Measurements from ENCODE around the gene HECTD4.
A peak's percentile ranks its signal among the peaks of the same experiment; 100 is the strongest.
"Not testable (repeated sequence)": the region's sequence is repeated elsewhere in the genome, so short reads cannot be mapped to it uniquely, and the experiment has no call there.

Gene HECTD4, protein sequence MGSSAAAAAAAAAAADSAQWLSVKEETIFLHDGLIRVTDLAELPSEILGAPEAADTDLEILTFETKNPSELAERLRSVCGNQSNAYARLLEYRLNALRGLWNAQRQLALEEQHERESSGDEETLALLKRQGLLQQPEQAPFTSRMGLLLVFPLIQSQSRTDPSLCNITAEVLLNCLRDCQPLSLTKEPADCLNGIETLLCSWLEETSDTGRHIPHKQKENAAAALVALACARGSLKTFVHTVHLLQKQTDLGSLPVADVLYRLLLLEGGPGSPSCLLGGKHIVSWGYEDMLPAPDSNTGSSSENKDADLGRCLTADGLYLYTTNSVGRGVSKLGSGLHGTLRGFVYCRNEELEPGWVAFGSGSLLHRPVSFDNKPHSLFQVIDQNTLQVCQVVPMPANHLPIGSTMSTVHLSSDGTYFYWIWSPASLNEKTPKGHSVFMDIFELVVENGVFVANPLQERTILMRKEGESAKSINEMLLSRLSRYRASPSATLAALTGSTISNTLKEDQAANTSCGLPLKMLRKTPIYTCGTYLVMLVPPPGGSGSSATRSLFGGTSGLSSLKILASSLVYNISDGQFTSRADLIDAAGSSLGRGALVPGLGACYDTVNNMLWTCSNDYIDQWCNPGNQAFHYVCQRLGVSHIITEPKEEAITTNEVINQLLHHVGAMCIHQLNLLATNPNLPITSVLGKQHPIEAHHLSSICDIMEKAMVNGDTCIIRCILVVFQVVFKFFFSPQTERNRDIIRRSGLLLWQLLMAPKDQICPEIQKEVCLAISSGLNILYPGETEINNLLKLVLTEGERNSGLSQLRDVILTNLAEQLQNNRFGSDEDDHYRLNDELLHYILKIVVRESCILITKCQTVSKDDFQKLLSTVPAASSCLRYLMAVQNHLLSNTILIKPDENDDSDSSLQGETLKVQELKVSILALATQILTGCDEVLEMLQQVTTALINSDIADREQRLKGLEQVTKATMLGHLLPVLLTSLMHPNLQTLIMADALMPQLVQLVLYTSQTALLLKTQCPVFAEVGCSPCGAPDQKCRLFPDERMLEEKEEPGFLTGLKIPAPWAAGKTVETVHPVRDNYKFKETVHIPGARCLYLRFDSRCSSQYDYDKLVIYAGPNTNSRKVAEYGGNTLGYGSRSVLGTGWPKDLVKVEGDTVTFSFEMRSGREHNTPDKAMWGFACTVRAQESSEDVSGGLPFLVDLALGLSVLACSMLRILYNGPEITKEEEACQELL (N-terminal part only)

DNA sequence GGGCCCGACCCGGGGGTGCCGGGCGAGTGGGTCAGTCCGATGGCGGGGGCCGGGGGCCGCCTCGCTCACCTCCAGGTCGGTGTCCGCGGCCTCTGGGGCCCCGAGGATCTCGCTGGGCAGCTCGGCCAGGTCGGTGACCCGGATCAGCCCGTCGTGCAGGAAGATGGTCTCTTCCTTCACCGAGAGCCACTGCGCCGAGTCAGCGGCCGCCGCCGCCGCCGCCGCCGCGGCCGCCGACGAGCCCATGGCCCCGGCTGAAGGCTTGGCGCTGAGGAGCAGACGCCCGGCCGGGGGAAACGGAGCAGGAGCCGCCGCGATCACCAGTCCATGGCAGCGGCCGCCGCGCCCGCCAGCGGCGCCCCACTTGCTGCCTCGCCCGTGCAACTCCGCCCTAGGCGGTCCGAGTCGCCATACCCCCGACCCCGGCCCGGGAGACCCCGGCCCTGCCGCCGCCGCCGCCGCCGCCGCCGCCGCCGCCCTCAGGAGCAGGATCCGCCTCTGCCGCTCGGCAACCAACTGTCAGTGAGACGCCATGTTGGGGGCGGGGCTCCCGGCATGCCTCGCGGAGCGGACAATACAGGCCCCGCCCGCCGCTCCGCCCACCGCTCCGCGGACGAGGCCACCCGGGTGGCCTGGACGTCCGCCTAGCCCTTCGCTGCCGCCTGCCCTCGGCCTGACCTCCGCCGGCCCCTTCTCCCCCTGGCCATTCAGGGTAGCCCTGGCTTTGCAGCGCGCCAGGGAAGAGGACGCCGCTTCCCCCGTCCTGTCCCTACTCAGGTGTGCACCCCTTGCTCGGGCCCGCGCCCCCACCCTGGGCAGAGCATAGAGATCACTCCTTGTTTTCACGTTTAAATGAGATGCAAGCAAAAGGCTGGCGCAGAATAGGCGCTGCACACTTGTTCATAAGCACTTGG is at the start of gene HECTD4:
TSS of gene HECTD4 (minus strand) at position 549 of the 914 bp plus-strand sequence. CDS start at position 246, 303 bp downstream.
- peak; percentile 76 to 91 (median 78) for DNase-seq (ENCODE audit: low read depth in 3 of 3, low spot score in 1 of 3)

GRCh38 chr12:112431965-112432364 is 49.7 kb upstream of the HECTD4 start:
- no peak for DNase-seq (ENCODE audit: low read depth in 3 of 3, low spot score in 1 of 3)

DNA sequence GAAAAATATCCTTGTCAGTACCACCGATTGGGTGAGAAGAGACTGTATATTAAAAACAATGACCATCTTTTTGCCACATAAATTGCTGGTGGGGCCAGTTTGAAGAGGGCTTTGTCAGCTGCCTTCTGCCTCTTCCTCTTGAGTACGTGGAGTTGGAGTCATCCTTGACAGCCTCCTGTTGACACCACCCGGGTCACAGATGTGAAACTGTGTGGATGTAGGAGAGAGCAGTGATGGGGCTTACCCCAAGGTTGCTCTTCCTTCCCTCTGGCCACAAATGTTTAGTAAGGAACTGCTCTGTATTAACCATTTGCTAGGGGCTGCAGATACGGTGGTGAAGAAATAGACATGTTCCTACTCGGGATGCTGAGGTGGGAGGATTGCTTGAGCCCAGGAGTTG is 48.7 kb upstream of the HECTD4 start:
- DNase-seq (ENCODE audit: low read depth in 3 of 3, low spot score in 1 of 3): no peak

DNA sequence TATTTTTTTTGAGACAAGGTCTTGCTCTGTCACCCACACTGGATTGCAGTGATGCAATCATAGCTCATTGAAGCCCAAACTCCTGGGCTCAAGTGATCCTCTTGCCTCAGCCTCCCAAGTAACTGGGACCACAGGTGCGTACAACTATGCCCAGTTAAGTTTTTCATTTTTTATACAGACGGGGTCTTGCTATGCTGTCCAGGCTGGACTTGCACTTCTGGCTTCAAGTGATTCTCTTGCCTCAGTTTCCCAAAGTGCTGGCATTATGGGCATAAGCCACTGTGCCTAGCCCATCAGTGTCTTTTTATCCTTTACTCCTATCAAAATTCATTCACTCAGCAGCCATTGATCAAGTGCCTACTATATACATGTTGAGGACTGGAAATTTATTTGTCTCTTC is 45.5 kb upstream of the HECTD4 start:
- no peak for DNase-seq (ENCODE audit: low read depth in 3 of 3, low spot score in 1 of 3)

DNA sequence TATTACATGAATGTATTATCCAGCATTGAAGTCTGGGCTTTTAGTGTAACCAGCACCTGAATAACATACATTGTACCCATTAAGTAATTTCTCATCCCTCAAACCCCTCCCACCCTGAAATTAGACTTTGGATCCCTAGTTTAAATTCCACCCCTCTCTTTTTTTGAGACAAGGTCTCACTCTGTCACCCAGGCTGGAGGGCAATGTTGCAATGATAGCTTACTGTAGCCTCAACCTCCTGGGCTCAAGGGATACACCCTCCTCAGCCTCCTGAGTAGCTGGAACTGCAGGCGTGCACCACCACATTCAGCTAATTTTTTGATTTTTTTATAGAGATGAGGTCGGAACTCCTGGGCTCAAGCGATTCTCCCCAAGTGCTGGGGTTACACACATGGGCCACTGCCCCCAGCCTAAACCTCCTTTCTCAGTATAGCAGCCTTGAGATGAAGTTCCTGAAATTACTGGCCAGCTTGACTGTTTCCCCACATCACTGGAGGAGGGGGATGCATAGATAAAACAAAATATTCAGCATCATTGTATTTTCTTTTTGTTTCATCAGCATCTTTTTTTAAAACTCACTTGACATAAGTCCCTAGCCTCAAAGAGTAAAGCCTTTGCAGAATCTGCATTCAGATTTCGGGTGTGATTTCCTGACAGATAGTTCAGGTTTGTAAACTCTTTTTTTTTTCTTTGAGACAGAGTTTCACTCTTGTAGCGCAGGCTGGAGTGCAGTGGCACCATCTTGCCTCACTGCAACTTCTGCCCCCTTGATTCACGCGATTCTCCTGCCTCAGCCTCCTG is 43.6 kb upstream of the HECTD4 start:
- no peak for DNase-seq (ENCODE audit: low read depth in 3 of 3, low spot score in 1 of 3)

- no peak for DNase-seq (ENCODE audit: low read depth in 3 of 3, low spot score in 1 of 3)
These were observed 41.9 kb upstream of the HECTD4 start for GRCh38 chr12:112424126-112424525.

GRCh38 chr12:112422531-112422930 is 40.3 kb upstream of the HECTD4 start:
- no peak for DNase-seq (ENCODE audit: low read depth in 3 of 3, low spot score in 1 of 3)

GRCh38 chr12:112421363-112421762 is 39.1 kb upstream of the HECTD4 start:
- no peak for DNase-seq (ENCODE audit: low read depth in 3 of 3, low spot score in 1 of 3)

DNA sequence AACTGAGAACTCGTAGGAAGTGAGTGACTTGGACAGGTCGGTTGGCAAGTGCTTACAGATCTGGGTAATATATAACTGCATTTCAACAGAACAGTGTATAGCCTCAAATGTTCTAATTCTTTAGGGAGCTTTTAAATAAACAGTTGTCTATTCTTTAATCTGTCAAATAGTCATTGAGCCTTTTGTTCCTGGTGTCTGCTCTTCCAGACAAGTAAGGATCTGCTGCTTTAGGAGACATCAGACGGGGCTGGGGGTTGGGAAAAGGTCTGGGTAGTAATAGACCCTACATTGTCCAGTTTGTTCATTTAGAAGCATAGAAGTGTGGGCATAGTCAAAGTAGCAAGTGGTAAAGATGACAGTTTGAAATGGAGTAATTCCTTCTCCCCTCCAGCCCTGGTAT is 38.5 kb upstream of the HECTD4 start:
- no peak for DNase-seq (ENCODE audit: low read depth in 3 of 3, low spot score in 1 of 3)

DNA sequence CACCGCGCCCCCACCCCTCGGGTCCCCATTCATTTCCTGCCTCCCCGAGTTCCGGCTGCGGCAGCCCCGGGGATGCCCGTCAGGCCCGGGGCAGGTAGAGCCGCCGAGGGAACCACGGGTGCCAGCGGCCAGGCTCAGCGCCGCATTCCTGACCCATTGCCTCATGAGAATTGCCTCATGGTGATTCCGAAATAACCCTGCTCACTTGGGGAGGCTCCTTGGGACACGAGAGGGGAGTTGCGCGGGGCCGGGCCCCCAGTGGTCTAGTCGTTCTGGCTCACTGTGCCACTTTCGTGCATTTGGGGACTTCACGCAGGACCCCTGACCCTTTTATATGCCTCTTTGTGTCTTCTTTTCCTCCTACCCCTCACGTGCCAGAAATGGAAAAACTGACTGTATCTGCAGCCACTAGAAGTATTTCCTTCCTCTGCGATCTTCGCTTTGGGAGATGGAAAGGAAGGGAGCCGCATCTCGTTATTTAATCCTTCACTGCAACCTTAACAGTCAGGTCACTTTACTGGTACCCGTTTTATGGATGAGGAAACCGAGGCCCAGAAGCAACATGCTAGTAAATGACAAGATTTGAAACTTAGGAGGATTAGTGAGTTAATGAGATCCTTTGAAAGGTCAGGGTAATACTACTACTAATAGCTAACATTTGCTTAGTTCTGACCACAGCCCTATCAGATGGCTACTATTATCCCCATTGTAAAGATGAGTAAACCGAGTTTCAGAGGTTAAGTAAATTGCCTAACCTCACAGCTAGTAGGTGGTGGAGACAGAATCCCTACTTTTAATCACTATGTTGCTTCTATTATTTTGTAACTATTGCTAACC is 37.3 kb upstream of the HECTD4 start:
- DNase-seq (ENCODE audit: low read depth in 3 of 3, low spot score in 1 of 3): peak in 1 of 3 donors; percentile 3

DNA sequence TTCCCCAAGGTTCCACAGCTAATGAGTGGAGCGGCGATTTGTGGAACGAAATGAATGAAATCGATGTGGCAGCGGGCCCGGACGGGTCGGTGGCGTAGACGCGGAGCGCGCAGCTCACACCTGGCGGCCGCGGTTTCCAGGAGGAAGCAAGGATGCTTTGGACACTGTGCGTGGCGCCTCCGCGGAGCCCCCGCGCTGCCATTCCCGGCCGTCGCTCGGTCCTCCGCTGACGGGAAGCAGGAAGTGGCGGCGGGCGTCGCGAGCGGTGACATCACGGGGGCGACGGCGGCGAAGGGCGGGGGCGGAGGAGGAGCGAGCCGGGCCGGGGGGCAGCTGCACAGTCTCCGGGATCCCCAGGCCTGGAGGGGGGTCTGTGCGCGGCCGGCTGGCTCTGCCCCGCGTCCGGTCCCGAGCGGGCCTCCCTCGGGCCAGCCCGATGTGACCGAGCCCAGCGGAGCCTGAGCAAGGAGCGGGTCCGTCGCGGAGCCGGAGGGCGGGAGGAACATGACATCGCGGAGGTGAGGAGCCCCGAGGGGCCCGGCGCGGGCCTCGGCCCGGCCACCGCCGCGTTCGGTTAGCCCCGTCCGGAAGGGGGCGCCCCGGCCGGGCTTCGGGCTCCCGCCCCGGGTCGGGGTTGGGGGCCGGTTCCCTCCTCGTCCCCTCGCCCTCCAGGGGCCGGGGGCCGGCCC is 36.5 kb upstream of the HECTD4 start, which contains the start of gene PTPN11:
TSS of gene PTPN11 (plus strand) at position 340 of the 689 bp plus-strand sequence. CDS start at position 505, 165 bp downstream.
- peak; percentile 50 to 92 (median 73) for DNase-seq (ENCODE audit: low read depth in 3 of 3, low spot score in 1 of 3)

- DNase-seq (ENCODE audit: low read depth in 3 of 3, low spot score in 1 of 3): peak in 1 of 3 donors; percentile 23
These were observed 36.0 kb upstream of the HECTD4 start for GRCh38 chr12:112418273-112418607.

DNA sequence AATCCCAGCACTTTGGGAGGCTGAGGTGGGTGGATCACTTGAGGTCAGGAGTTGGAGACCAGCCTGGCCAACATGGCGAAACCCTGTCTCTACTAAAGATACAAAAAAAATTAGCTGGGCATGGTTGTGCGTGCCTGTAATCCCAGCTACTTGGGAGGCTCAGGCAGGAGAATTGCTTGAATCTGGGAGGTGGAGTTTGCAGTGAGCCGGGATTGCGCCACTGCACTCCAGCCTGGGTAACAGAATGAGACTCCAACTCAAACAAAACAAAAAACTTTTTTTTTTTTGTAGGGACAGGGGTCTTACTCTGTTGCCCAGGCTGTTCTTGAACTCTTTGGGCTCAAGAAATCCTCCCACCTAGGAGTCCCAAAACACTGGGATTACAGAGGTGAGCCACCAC is 33.2 kb upstream of the HECTD4 start:
- DNase-seq (ENCODE audit: low read depth in 3 of 3, low spot score in 1 of 3): not testable (repeated sequence)

DNA sequence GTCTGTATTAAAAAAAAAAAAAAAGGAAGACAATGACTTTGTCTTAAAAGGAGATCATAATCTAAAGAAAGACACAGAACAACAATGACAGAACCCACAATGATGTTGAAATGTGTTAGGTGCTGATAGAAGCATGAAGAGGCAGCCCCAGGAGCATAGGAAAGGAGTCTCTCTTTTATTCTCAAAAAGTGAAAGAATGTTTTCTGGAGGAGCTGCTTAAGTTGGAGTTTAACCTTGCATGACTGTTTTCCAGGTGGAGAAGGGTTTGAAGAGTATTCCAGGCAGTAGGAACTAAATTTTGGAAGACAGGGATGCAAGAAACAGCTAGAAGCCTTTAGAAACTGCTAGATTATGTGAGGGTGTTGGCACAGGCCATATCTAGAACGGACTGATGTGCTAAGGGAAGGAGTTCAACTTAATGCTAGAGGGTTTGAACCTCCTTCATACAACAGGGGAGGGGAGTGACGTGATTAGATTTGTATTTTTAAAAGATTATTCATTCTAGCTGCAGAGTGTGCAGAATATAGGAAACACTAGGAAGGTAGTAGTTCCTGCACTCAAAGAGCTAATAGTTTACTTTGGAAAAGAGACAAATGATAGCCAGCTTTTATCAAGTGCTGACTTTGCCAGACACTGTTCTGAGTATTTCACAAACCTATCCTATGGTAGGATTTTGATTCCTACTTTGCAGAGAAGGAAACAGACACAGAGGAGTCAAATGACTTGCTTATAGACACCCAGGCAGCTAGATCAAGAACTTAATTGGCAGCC is 31.8 kb upstream of the HECTD4 start:
- DNase-seq (ENCODE audit: low read depth in 3 of 3, low spot score in 1 of 3): no peak

DNA sequence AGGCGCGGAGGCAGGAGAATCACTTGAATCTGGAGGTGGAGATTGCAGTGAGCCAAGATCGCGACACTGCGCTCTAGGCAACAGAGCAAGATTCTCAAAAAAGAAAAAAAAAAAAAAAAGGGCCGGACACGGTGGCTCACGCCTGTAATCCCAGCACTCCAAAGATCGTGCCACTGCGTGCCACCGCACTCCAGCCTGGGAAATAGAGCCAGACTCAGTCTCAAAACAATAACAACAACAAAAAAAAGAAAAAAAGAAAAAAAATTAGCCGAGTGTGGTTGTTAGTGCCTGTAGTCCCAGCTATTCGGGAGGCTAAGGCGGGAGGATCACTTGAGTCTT is 27.6 kb upstream of the HECTD4 start:
- no peak for DNase-seq (ENCODE audit: low read depth in 3 of 3, low spot score in 1 of 3)

GRCh38 chr12:112409064-112409905 is 27.1 kb upstream of the HECTD4 start, which contains the start of gene RPL6:
Gene RPL6, minus strand, starts transcription at chr12:112409605. Its CDS starts 949 bp downstream, at chr12:112408656.
- DNase-seq (ENCODE audit: low read depth in 3 of 3, low spot score in 1 of 3): peak; percentile 43 to 52 (median 52)
